PFSK-1 (cell line): ENCODE data around the gene GNMT.

ENCODE experiments used
- FOXP2 ChIP-seq: optimal IDR thresholded peaks from 2 replicates; pipeline ENCODE3; 2011; ENCODE audit warnings: borderline replicate concordance, control low read depth, inconsistent platforms; ENCODE audit not compliant: insufficient read depth; ENCODE audit errors: extremely low read length, extremely low read depth
- POLR2AphosphoS5 ChIP-seq: IDR thresholded peaks from 2 replicates; pipeline ENCODE4 v1.6.1; 2012; ENCODE audit warnings: low read depth, mild to moderate bottlenecking, control low read depth, low read length, moderate library complexity
- SIN3A ChIP-seq: IDR thresholded peaks from 2 replicates; pipeline ENCODE4 v1.6.1; 2012; ENCODE audit warnings: mild to moderate bottlenecking, low read length, moderate library complexity, borderline replicate concordance; ENCODE audit not compliant: insufficient read depth
- TAF1 ChIP-seq: IDR thresholded peaks from 2 replicates; pipeline ENCODE4 v1.6.1; 2012; ENCODE audit warnings: low read length, control low read depth, borderline replicate concordance; ENCODE audit not compliant: insufficient read depth
- TF ChIP-seq, protein P1 (sequence below), 2 experiments: IDR thresholded peaks; 2 replicates each; pipeline versions ENCODE4 v1.6.1 to v1.8.0; 2011 to 2012; ENCODE audit warnings: low read depth in 2 of 2, low read length in 2 of 2, control low read depth in 1 of 2, inconsistent platforms in 1 of 2, mild to moderate bottlenecking in 1 of 2, moderate library complexity in 1 of 2; ENCODE audit not compliant: insufficient read depth in 1 of 2

Gene GNMT

DNA sequence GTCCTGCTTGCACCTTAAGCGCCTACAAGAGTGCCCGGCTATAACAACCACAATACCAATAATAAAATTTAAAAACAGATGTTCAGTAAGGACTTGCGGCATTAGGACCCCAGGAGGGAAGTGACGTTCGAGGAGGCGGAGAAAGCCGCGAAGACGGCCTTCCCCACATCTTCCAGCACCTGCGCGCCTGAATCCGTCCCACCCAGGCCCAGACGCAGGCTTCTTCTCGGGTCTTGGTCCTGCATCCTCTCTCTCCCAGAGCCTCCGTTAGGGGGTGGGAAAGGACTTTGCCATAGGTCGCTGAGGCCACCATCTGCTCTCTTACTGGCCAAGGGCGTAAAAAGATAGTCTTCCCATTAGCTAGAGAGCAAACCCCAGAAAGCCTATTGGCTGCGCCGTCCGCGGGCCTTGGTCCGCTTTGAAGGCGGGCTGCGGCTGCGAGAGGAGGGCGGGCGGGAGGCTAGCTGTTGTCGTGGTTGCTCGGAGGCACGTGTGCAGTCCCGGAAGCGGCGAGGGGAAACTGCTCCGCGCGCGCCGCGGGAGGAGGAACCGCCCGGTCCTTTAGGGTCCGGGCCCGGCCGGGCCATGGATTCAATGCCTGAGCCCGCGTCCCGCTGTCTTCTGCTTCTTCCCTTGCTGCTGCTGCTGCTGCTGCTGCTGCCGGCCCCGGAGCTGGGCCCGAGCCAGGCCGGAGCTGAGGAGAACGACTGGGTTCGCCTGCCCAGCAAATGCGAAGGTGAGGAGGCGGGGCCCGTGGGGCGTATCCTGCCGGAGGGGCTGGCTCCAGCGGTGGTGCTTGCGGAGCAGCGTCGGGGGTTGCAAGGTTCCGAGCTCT, 31.4 kb upstream of the GNMT start, which contains the start of gene CNPY3:
Gene CNPY3, plus strand, starts transcription at position 495 of the 835 bp plus-strand sequence. Its CDS starts 91 bp downstream, at position 586.
- peak; percentile 75 for TF ChIP-seq FOXP2
- TF ChIP-seq POLR2AphosphoS5 = peak; percentile 74
- peak; percentile 68; the same call in 1 of the 2 replicates for TF ChIP-seq SIN3A
- TF ChIP-seq, protein P1, sequence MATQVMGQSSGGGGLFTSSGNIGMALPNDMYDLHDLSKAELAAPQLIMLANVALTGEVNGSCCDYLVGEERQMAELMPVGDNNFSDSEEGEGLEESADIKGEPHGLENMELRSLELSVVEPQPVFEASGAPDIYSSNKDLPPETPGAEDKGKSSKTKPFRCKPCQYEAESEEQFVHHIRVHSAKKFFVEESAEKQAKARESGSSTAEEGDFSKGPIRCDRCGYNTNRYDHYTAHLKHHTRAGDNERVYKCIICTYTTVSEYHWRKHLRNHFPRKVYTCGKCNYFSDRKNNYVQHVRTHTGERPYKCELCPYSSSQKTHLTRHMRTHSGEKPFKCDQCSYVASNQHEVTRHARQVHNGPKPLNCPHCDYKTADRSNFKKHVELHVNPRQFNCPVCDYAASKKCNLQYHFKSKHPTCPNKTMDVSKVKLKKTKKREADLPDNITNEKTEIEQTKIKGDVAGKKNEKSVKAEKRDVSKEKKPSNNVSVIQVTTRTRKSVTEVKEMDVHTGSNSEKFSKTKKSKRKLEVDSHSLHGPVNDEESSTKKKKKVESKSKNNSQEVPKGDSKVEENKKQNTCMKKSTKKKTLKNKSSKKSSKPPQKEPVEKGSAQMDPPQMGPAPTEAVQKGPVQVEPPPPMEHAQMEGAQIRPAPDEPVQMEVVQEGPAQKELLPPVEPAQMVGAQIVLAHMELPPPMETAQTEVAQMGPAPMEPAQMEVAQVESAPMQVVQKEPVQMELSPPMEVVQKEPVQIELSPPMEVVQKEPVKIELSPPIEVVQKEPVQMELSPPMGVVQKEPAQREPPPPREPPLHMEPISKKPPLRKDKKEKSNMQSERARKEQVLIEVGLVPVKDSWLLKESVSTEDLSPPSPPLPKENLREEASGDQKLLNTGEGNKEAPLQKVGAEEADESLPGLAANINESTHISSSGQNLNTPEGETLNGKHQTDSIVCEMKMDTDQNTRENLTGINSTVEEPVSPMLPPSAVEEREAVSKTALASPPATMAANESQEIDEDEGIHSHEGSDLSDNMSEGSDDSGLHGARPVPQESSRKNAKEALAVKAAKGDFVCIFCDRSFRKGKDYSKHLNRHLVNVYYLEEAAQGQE (IDR thresholded peaks at IDR 0.05; ENCODE audit: insufficient read depth in 1 of 2, low read depth in 2 of 2, low read length in 2 of 2) = no peak
- no peak; the same call in 1 of the 2 replicates for TF ChIP-seq TAF1

DNA sequence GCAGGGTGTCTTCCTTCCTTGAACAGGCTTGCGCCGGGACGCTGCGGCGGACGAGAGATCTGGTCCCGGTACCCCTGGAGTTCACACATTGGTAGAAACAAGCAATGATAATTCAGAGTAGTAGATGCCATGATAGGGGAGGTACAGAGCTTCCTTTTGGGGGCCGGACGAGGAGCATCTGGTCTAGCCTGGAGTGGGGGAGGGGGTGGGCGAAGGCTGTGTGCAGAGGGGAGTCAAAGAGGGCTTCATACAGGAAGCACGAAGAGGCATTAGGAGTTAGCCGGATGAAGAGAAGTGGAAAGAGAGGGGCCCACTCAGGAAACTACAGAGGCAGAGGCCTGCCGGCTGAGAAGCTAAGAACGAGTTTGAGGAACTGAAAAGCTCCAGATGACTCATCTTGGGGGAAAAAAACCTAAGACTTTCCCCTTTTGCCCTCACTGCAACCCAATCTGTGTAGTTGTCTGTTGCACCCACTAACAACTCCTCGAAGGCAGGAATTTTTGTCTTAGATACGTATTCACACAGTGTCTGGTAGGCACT, 30.7 kb upstream of the GNMT start:
- TF ChIP-seq FOXP2 (peak; percentile 8), POLR2AphosphoS5 (no peak; the same call in 1 of the 2 replicates), SIN3A (no peak), TAF1 (0 out of 2 replicates have a peak, but pooled peaks have one; percentile 74)
- TF ChIP-seq, protein P1 (IDR thresholded peaks at IDR 0.05; ENCODE audit: insufficient read depth in 1 of 2, low read depth in 2 of 2, low read length in 2 of 2) = no peak

DNA sequence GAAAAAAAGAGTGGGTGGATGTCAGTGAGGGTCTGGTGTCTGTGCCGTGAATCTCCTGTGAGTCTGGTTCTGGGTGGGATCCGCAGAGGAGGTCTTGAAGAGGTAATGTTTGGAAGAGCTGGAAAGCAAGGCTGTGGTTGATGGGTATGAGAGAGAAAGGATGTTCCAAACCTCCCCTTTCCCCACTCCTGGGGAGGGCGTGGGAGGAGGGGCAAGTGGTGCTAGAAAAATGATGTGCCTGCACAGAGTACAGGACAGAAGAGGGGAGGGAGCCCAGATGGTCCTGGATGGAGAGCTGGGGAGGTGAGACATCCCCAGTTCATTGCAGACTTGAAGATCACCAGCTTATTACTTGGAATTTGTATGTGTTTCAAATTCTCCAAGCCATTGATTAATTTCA, 28.1 kb upstream of the GNMT start:
- TF ChIP-seq POLR2AphosphoS5 = no peak

DNA sequence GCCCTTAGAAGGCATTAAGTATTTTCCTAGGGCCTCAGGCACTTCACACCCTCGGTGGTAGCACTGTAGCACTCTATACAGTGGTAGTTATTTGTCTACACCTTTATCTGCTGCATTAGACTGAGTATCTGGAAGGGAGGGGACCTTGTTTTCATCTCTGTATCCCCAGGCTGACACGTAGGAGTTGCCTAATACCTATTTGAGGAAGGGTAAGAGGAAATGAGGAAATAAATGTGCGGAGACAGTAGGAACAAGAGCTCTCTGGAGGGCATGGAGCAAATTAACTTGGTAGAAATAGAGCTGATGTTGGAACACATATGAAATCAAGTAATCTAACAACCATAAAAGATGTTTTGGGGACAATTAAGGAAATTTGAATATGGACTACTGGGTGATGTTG, 27.3 kb upstream of the GNMT start:
- TF ChIP-seq, protein P1 (IDR thresholded peaks at IDR 0.05; ENCODE audit: insufficient read depth in 1 of 2, low read depth in 2 of 2, low read length in 2 of 2) = no peak
- TF ChIP-seq TAF1 = no peak

DNA sequence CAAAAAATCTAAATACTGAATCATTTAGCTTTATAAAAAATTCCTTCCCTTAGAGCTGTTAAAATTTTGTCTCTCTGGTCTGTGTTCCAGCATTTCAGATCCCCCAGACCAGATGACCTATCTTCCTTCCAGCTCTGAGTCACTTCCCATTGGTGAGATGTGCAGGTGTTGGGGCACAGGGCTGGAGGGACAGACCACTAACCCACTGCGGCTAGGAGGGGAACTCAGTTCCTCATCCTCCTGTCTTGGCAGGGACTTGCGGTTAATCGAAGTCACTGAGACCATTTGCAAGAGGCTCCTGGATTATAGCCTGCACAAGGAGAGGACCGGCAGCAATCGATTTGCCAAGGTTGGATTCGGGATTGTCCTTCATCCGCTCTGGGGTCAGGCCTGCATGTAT, 25.2 kb upstream of the GNMT start:
- TF ChIP-seq POLR2AphosphoS5 (no peak), SIN3A (no peak), TAF1 (no peak), FOXP2 (no peak)
- TF ChIP-seq, protein P1 (IDR thresholded peaks at IDR 0.05; ENCODE audit: insufficient read depth in 1 of 2, low read depth in 2 of 2, low read length in 2 of 2) = no peak
